HG03439 (cell line): ENCODE data around the gene MACROD1.

ENCODE experiments used
- ATAC-seq: cut with Tn5 transposase; IDR thresholded peaks from one replicate; pipeline ENCODE4 v1.9.1; 2021; ENCODE audit warnings: mild to moderate bottlenecking, moderate library complexity; ENCODE audit not compliant: unreplicated experiment

Gene MACROD1

DNA sequence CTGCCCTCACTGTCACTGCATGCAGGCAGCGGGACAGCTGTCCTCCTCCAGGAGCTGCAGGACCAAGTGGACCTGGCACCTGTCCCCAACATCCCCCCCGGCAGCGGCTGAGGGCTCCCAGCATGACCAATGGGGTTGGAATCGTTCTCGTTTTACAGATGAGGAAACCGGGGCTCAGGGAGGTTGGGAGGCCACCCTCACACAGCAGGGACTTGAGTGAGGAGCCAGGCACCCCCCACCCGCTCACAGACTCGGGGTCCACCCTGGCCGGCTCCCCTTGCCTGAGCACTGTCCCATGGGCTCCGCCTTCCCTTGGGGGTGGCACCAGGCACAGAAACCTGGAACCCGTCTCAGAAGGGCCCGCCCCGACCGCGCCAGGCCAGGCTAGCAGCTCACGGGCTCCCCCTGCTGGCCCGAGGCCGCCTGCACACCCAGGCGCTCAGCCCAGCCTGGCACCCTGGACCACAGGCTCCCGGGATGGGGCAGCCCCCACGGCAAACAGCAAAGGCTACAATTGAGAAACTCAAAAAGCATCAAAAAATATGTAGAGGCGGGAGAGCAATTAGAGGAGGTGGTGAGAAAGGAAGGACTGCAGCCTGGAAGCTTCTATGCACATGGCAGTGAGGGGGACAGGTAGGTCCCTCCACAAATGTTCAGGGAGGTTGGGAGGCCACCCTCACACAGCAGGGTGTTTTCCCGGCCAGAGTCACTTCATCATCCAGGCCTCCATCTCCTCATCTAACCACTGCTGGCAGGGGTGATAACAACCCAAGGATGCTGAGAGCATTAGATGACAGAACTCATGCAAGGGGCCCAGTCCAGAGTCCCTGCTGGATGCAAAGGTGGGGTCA lies 12.8 kb downstream of the MACROD1 start:
- peak; percentile 68 for ATAC-seq

GRCh38 chr11:64151337-64151736 lies 14.6 kb downstream of the MACROD1 start:
- no peak for ATAC-seq

GRCh38 chr11:64150481-64151239 lies 15.3 kb downstream of the MACROD1 start:
- no peak for ATAC-seq

- no peak for ATAC-seq
Observed at GRCh38 chr11:64150051-64150450, 15.9 kb downstream of the MACROD1 start.

- ATAC-seq = no peak
Observed at GRCh38 chr11:64148917-64149617, 16.8 kb downstream of the MACROD1 start.

DNA sequence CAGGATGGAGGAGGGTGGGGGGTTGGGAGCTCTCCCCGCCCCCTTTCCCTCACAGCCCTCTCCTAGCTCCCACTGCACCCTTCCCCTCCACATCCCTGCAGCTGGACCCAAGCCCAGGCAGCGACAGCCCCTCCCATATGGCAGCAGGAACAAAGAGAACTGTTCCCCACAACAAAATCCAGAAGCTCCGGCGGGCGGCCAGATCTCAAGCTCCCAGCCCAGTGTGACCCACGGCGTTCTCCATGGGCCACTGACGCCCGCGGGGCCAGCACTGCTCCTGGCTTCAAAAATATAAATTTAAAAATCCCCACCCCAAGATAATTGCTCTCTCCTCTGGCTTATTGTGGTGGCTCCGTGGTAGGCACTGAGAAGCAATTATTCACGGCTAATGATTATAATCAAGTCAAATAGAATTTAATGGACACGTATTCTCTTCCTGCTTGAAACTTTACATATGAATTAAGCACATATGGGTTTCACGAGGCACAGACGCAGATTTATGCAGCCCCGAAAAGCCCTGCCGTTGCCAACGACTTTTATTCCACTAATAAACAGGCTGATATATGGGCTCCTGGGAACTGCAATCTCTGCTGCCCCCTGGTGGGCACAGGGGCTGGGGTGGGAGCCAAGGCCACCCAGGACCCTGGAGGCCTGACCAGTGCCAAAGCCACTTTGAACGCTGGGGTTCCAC lies 17.5 kb downstream of the MACROD1 start:
- no peak for ATAC-seq

- no peak for ATAC-seq
Observed at GRCh38 chr11:64146036-64146955, 19.6 kb downstream of the MACROD1 start.

- no peak for ATAC-seq
Observed at GRCh38 chr11:64144587-64145472, 21.1 kb downstream of the MACROD1 start.

GRCh38 chr11:64141081-64141783 lies 24.7 kb downstream of the MACROD1 start:
- ATAC-seq = no peak

DNA sequence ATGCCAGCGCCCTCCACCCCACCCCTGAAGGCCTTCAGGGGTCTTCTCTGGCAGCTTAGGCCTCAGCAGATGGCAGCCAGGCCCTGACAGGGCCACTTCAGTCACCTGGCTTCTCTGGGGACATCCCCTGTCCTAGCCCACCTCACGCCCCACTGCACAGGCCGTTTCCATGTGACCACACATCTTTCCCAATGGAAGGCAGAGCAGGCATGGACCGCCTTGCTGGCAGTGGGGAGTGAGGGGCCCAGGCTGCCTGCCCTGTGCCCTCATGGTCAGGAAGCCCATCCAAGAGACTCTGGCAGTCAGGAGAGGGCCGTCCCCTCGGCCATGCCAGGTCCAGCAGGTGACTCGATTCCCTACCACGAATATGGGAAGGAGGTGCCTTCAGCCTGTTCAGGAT lies 25.8 kb downstream of the MACROD1 start:
- no peak for ATAC-seq

GRCh38 chr11:64139049-64139448 lies 26.9 kb downstream of the MACROD1 start:
- no peak for ATAC-seq

- no peak for ATAC-seq
Observed at GRCh38 chr11:64138398-64138797, 27.5 kb downstream of the MACROD1 start.

GRCh38 chr11:64136765-64137441 lies 29.0 kb downstream of the MACROD1 start:
- no peak for ATAC-seq

- no peak for ATAC-seq
Observed at GRCh38 chr11:64135711-64136110, 30.2 kb downstream of the MACROD1 start.

DNA sequence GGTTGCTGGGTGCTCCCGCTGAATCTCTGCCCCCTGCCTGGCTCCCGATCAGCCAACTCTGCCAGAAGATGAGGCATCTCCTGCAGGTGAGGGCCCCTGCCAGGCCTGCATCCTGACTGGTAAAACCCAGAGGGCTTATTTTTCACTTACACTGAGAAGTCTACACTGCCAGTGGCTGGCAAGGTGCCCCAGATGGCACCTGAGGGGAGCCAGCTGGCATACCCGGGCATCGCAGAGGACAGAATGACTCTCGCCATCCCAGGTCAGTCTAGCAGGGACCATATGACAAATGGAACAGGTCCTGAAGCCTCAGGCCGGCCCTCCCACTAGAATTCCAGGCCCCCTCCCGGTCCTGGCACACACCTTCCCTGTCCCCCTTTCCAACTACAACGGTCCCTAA lies 30.9 kb downstream of the MACROD1 start:
- no peak for ATAC-seq

DNA sequence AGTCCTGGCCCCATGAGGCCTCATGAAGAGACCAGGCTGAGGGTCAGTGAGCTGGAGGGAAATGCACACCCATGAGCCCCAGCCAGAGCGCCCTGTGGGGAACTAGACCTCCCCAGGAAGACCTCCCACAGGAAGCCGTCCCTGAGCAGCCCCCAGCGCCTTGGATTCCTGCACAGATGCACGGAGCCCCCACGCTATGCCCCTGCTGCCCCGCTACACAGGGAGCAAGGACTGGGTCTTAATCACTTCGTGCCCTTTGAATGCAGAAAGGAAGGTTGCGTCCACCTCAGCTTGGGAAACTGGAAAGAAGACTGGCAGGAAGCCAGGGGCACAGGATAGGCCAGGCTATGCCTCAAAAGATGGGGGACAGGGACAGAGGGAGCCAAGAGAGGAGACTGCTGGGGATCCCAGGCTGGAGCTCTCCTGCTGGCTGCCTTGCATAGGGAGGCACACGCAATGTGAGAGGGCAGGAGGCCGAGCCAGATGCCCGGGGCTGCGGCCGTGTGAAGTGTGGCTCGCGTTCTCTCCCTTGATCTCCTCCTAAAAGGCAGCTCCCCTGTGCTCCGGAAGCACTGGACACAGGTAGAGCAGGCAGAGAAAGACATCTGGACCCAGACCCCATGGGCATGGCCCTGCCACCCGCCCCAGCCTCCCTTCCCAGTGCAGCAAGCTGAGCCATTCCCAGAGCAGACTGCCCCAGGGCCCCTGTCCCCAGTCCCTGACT lies 32.8 kb downstream of the MACROD1 start:
- no peak for ATAC-seq

- no peak for ATAC-seq
Observed at GRCh38 chr11:64132191-64132771, 33.6 kb downstream of the MACROD1 start.
